ENCODE data around the gene MADCAM1.

MADCAM1 gene

GRCh38 chr19:495402-496111, 729 bp upstream of the MADCAM1 start:
- Histone ChIP-seq H2BK12ac (ENCODE audit: low read length in 2 of 2) (no peak overlapping the region), H3K14ac (ENCODE audit: low read length in 2 of 2) (no peak overlapping the region), H2BK5ac (ENCODE audit: low read depth, low read length, poor library complexity, severe bottlenecking) (no peak overlapping the region), H3K9me3 (ENCODE audit: control insufficient read depth, low read length) (no peaks in the 10 kb centered on the region), H2AFZ (ENCODE audit: low read depth, low read length) (no peak overlapping the region), H3K79me1 (replicated peaks; ENCODE audit: low read length, poor library complexity, severe bottlenecking) (no peaks in the 10 kb centered on the region), H3K4me3 (ENCODE audit: insufficient read depth in 1 of 2, low read depth in 1 of 2, low read length in 2 of 2) (no peak overlapping the region), H3K23ac (ENCODE audit: low read length in 2 of 2) (no peak overlapping the region), H3K4me2 (ENCODE audit: low read length, poor library complexity, severe bottlenecking) (no peak overlapping the region), H3K18ac (ENCODE audit: low read depth in 1 of 2, low read length in 2 of 2) (no peak overlapping the region), H3K4ac (ENCODE audit: low read depth in 1 of 2, low read length in 2 of 2) (no peak overlapping the region), H3K27ac (ENCODE audit: low read length, poor library complexity, severe bottlenecking) (no peak overlapping the region), H3K9ac (ENCODE audit: low read length) (no peak overlapping the region), H2AK5ac (ENCODE audit: low read length, severe bottlenecking) (no peak overlapping the region), H2BK15ac (ENCODE audit: low read depth, poor library complexity, severe bottlenecking) (peak overlapping the region; percentile 38), H3K27me3 (ENCODE audit: control insufficient read depth in 1 of 2, insufficient read depth in 1 of 2, low read length in 2 of 2) (peaks cover 18 to 24% of the 10 kb centered on the region in 2 experiments), H2BK120ac (ENCODE audit: low read depth, low read length) (no peak overlapping the region), H4K91ac (ENCODE audit: low read length) (no peak overlapping the region), H4K8ac (ENCODE audit: low read length) (no peak overlapping the region), H3K4me1 (ENCODE audit: control insufficient read depth, insufficient read depth, low read depth, low read length) (peaks cover 16% of the 10 kb centered on the region), H3K36me3 (ENCODE audit: control insufficient read depth in 1 of 2, insufficient read depth in 2 of 2, low read depth in 1 of 2, low read length in 2 of 2) (peaks cover 0 to 3% of the 10 kb centered on the region in 2 experiments)
- WGBS: 31% methylated on average over 32 of the region's 32 CpGs
- peak; percentile 43 for DNase-seq

GRCh38 chr19:496986-497385, 700 bp downstream of the MADCAM1 start:
- DNase-seq: no peak
- H2AK5ac ChIP-seq (ENCODE audit: low read length, severe bottlenecking): no peak overlapping the region
- H3K4me2 ChIP-seq (ENCODE audit: low read length, poor library complexity, severe bottlenecking): no peak overlapping the region

GRCh38 chr19:497491-497868, 1.2 kb downstream of the MADCAM1 start:
- Histone ChIP-seq H3K4me3 (ENCODE audit: insufficient read depth in 1 of 2, low read depth in 1 of 2, low read length in 2 of 2) (peak overlapping the region in 1 of 2 experiments; percentile 30), H3K9me3 (ENCODE audit: control insufficient read depth, low read length) (no peaks in the 10 kb centered on the region), H3K4me2 (ENCODE audit: low read length, poor library complexity, severe bottlenecking) (peak overlapping the region; percentile 37), H3K36me3 (ENCODE audit: control insufficient read depth in 1 of 2, insufficient read depth in 2 of 2, low read depth in 1 of 2, low read length in 2 of 2) (peaks cover 0 to 3% of the 10 kb centered on the region in 2 experiments), H2BK120ac (ENCODE audit: low read depth, low read length) (no peak overlapping the region), H3K18ac (ENCODE audit: low read depth in 1 of 2, low read length in 2 of 2) (no peak overlapping the region), H2BK12ac (ENCODE audit: low read length in 2 of 2) (no peak overlapping the region), H3K14ac (ENCODE audit: low read length in 2 of 2) (no peak overlapping the region), H2AFZ (ENCODE audit: low read depth, low read length) (no peak overlapping the region), H4K91ac (ENCODE audit: low read length) (no peak overlapping the region), H3K79me1 (replicated peaks; ENCODE audit: low read length, poor library complexity, severe bottlenecking) (no peaks in the 10 kb centered on the region), H4K8ac (ENCODE audit: low read length) (no peak overlapping the region), H2BK5ac (ENCODE audit: low read depth, low read length, poor library complexity, severe bottlenecking) (no peak overlapping the region), H3K4me1 (ENCODE audit: control insufficient read depth, insufficient read depth, low read depth, low read length) (peaks cover 16% of the 10 kb centered on the region), H3K23ac (ENCODE audit: low read length in 2 of 2) (no peak overlapping the region), H3K27me3 (ENCODE audit: control insufficient read depth in 1 of 2, insufficient read depth in 1 of 2, low read length in 2 of 2) (peaks cover 18 to 24% of the 10 kb centered on the region in 2 experiments), H3K27ac (ENCODE audit: low read length, poor library complexity, severe bottlenecking) (no peak overlapping the region), H3K9ac (ENCODE audit: low read length) (no peak overlapping the region), H2AK5ac (ENCODE audit: low read length, severe bottlenecking) (no peak overlapping the region), H2BK15ac (ENCODE audit: low read depth, poor library complexity, severe bottlenecking) (peak overlapping the region; percentile 18), H3K4ac (ENCODE audit: low read depth in 1 of 2, low read length in 2 of 2) (no peak overlapping the region)
- DNase-seq: no peak
- WGBS: 2% methylated on average over 12 of the region's 36 CpGs

More at GRCh38 chr19:496986-497385, 700 bp downstream of the MADCAM1 start:
- H3K36me3 ChIP-seq (ENCODE audit: control insufficient read depth in 1 of 2, insufficient read depth in 2 of 2, low read depth in 1 of 2, low read length in 2 of 2): peaks cover 0 to 3% of the 10 kb centered on the region in 2 experiments
- H4K91ac ChIP-seq (ENCODE audit: low read length): no peak overlapping the region
- H3K4ac ChIP-seq (ENCODE audit: low read depth in 1 of 2, low read length in 2 of 2): no peak overlapping the region
- H3K27me3 ChIP-seq (ENCODE audit: control insufficient read depth in 1 of 2, insufficient read depth in 1 of 2, low read length in 2 of 2): peaks cover 18 to 24% of the 10 kb centered on the region in 2 experiments
- H3K4me3 ChIP-seq (ENCODE audit: insufficient read depth in 1 of 2, low read depth in 1 of 2, low read length in 2 of 2): no peak overlapping the region
- 15% methylated on average over 17 of the region's 18 CpGs for WGBS
- H2BK12ac ChIP-seq (ENCODE audit: low read length in 2 of 2): no peak overlapping the region
- no peak overlapping the region for H3K23ac ChIP-seq (ENCODE audit: low read length in 2 of 2)
- no peak overlapping the region for H2BK15ac ChIP-seq (ENCODE audit: low read depth, poor library complexity, severe bottlenecking)
- no peak overlapping the region for H2AFZ ChIP-seq (ENCODE audit: low read depth, low read length)
- H2BK120ac ChIP-seq (ENCODE audit: low read depth, low read length): no peak overlapping the region
- no peak overlapping the region for H3K14ac ChIP-seq (ENCODE audit: low read length in 2 of 2)
- H3K4me1 ChIP-seq (ENCODE audit: control insufficient read depth, insufficient read depth, low read depth, low read length): peaks cover 16% of the 10 kb centered on the region
- H4K8ac ChIP-seq (ENCODE audit: low read length): no peak overlapping the region
- H3K9me3 ChIP-seq (ENCODE audit: control insufficient read depth, low read length): no peaks in the 10 kb centered on the region
- no peak overlapping the region for H2BK5ac ChIP-seq (ENCODE audit: low read depth, low read length, poor library complexity, severe bottlenecking)
- no peak overlapping the region for H3K27ac ChIP-seq (ENCODE audit: low read length, poor library complexity, severe bottlenecking)
- no peak overlapping the region for H3K18ac ChIP-seq (ENCODE audit: low read depth in 1 of 2, low read length in 2 of 2)
- no peak overlapping the region for H3K9ac ChIP-seq (ENCODE audit: low read length)
- no peaks in the 10 kb centered on the region for H3K79me1 ChIP-seq (replicated peaks; ENCODE audit: low read length, poor library complexity, severe bottlenecking)

GRCh38 chr19:497869-498510, 1.7 kb downstream of the MADCAM1 start:
- Histone ChIP-seq H3K4me1 (ENCODE audit: control insufficient read depth, insufficient read depth, low read depth, low read length) (peaks cover 16% of the 10 kb centered on the region), H2BK120ac (ENCODE audit: low read depth, low read length) (no peak overlapping the region), H3K18ac (ENCODE audit: low read depth in 1 of 2, low read length in 2 of 2) (no peak overlapping the region), H3K4me2 (ENCODE audit: low read length, poor library complexity, severe bottlenecking) (peak overlapping the region; percentile 37), H3K27ac (ENCODE audit: low read length, poor library complexity, severe bottlenecking) (no peak overlapping the region), H2BK12ac (ENCODE audit: low read length in 2 of 2) (no peak overlapping the region), H3K14ac (ENCODE audit: low read length in 2 of 2) (no peak overlapping the region), H3K4ac (ENCODE audit: low read depth in 1 of 2, low read length in 2 of 2) (no peak overlapping the region), H2AFZ (ENCODE audit: low read depth, low read length) (no peak overlapping the region), H2BK15ac (ENCODE audit: low read depth, poor library complexity, severe bottlenecking) (no peak overlapping the region), H3K27me3 (ENCODE audit: control insufficient read depth in 1 of 2, insufficient read depth in 1 of 2, low read length in 2 of 2) (peaks cover 18 to 24% of the 10 kb centered on the region in 2 experiments), H4K91ac (ENCODE audit: low read length) (no peak overlapping the region), H3K9me3 (ENCODE audit: control insufficient read depth, low read length) (no peaks in the 10 kb centered on the region), H3K36me3 (ENCODE audit: control insufficient read depth in 1 of 2, insufficient read depth in 2 of 2, low read depth in 1 of 2, low read length in 2 of 2) (peaks cover 0 to 3% of the 10 kb centered on the region in 2 experiments), H4K8ac (ENCODE audit: low read length) (no peak overlapping the region), H2BK5ac (ENCODE audit: low read depth, low read length, poor library complexity, severe bottlenecking) (no peak overlapping the region), H2AK5ac (ENCODE audit: low read length, severe bottlenecking) (no peak overlapping the region), H3K4me3 (ENCODE audit: insufficient read depth in 1 of 2, low read depth in 1 of 2, low read length in 2 of 2) (peak overlapping the region in 1 of 2 experiments; percentile 30), H3K79me1 (replicated peaks; ENCODE audit: low read length, poor library complexity, severe bottlenecking) (no peaks in the 10 kb centered on the region), H3K23ac (ENCODE audit: low read length in 2 of 2) (peak overlapping the region in 1 of 2 experiments; percentile 34), H3K9ac (ENCODE audit: low read length) (no peak overlapping the region)
- WGBS: 12% methylated on average over 49 of the region's 50 CpGs
- no peak for DNase-seq
